Measurements from ENCODE around the gene PPARD. TPM values are rescaled to one million over a fixed set of nuclear protein-coding genes. Genes with fewer than 3 reads are reported as not detected.

The PPARD gene
- total RNA-seq, 6 experiments from 2014 or later = 5.2 to 18.8 (median 5.9) TPM

DNA sequence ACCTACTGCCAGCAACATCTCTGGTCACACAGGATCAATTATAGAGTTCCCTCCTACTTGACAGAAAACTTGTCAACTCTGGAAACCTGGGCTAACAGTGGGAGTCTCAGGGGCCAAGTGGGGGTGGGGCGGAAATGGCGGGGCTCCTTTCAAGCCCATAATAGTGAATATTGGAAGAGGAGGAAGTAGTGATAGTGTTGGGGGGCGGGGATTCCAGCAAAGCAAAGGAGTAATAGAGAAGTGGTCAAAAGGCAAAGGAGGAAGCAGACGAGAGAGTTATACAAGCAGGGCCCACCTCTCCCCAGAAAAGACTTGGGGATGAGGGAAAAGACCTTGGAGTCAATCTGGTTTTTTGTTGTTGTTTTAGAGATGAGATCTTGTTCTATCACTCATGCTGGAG is 42.7 kb upstream of the PPARD start:
- Histone ChIP-seq H3K4me3 (no peak overlapping the region), H3K27me3 (no peaks in the 10 kb centered on the region)

DNA sequence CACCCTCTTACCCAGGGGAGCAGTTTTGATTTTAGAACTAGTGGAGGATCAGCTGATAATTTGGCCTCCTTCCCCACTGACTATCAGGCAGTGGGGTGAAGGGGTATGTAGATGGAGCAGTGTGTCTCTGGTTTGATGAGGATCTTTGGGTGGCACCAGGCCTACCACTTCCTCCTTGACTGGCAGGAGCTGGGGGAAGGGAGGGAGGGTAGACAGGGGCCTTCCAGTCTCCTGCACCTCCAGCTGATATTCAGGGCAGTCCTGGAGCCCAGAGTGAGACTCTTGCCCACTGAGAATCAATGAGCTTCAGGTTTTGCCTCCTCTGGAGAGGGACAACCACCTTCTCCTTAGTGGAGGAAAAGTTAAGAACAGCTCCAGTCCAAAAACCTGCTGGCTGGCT is 41.5 kb upstream of the PPARD start:
- ATAC-seq (no peak), DNase-seq (no peak)
- Histone ChIP-seq H3K36me3 (no peaks in the 10 kb centered on the region), H3K27ac (peak overlapping the region in 1 of 3 donors; percentile 24), H3K9me3 (no peaks in the 10 kb centered on the region), H3K4me1 (no peaks in the 10 kb centered on the region), H3K27me3 (no peaks in the 10 kb centered on the region), H3K4me3 (no peak overlapping the region)
- intact Hi-C loops (cut with DNase I) = no loop called here
- TF ChIP-seq, protein P1, sequence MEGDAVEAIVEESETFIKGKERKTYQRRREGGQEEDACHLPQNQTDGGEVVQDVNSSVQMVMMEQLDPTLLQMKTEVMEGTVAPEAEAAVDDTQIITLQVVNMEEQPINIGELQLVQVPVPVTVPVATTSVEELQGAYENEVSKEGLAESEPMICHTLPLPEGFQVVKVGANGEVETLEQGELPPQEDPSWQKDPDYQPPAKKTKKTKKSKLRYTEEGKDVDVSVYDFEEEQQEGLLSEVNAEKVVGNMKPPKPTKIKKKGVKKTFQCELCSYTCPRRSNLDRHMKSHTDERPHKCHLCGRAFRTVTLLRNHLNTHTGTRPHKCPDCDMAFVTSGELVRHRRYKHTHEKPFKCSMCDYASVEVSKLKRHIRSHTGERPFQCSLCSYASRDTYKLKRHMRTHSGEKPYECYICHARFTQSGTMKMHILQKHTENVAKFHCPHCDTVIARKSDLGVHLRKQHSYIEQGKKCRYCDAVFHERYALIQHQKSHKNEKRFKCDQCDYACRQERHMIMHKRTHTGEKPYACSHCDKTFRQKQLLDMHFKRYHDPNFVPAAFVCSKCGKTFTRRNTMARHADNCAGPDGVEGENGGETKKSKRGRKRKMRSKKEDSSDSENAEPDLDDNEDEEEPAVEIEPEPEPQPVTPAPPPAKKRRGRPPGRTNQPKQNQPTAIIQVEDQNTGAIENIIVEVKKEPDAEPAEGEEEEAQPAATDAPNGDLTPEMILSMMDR (IDR thresholded peaks at IDR 0.05) = no peak
- TF ChIP-seq POLR2A (IDR thresholded peaks at IDR 0.05) = no peak

More for the DNA sequence above, 42.7 kb upstream of the PPARD start:
- Histone ChIP-seq H3K36me3 (peaks cover 0 to 10% (median 0%) of the 10 kb centered on the region in 4 donors), H3K27ac (peak overlapping the region in 2 of 3 donors; percentile 24 to 38), H3K4me1 (no peaks in the 10 kb centered on the region), H3K9me3 (no peaks in the 10 kb centered on the region)
- TF ChIP-seq, protein P1 (IDR thresholded peaks at IDR 0.05) = no peak
- TF ChIP-seq POLR2A (IDR thresholded peaks at IDR 0.05) = no peak
- WGBS (ENCODE audit: insufficient coverage, low coverage, low lambda C conversion rate, missing lambda C conversion rate) = 62% methylated on average over 4 of the region's 4 CpGs
- intact Hi-C loops (cut with DNase I) = no loop called here
- DNase-seq (no peak), ATAC-seq (peak in 2 of 4 donors; percentile 20 to 34)

DNA sequence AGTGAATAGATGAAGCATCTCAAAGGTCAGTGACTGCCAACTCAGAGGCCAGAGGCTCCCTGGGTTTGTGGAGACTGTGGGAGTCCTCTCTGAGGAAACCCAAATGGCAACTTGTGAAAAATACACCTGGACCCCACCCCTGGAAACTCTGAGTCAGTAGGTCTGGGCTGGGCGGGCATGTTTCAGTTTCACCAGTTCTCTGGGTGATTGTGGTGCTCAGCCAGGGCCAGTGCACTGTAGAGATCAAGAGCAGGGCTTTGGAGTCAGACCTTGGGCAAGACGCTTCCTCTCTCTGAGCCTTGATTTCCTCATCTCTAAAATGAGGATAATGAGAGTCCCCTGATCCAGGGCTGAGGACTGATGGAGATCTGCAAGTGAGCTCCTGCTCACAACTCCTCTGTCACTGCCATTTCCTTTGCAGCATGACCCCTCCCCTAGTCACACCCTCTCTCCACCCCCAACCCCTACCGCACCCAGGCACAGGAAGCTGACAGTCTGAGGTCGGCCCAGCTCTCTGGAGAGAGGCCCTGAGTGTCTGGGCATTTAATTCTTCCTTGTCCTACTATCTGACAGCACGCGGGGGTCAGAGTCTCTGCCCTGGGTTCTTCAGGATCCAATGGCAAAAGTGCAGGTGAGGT is 39.6 kb upstream of the PPARD start:
- ATAC-seq (peak; percentile 70 to 79 (median 74)), DNase-seq (peak in 1 of 3 donors; percentile 60)
- intact Hi-C loops (cut with DNase I) = no loop called here
- WGBS (ENCODE audit: insufficient coverage, low coverage, low lambda C conversion rate, missing lambda C conversion rate) = 40% methylated on average over 6 of the region's 6 CpGs
- no peaks in the 10 kb centered on the region for H3K4me1 ChIP-seq
- H3K36me3 ChIP-seq = no peaks in the 10 kb centered on the region
- H3K27me3 ChIP-seq = no peaks in the 10 kb centered on the region
- no peaks in the 10 kb centered on the region for H3K9me3 ChIP-seq
- no peak overlapping the region for H3K4me3 ChIP-seq
- TF ChIP-seq, protein P1 (IDR thresholded peaks at IDR 0.05) = no peak
- peak; percentile 22 for TF ChIP-seq POLR2A (IDR thresholded peaks at IDR 0.05)
- H3K27ac ChIP-seq = peak overlapping the region in 1 of 3 donors; percentile 41

DNA sequence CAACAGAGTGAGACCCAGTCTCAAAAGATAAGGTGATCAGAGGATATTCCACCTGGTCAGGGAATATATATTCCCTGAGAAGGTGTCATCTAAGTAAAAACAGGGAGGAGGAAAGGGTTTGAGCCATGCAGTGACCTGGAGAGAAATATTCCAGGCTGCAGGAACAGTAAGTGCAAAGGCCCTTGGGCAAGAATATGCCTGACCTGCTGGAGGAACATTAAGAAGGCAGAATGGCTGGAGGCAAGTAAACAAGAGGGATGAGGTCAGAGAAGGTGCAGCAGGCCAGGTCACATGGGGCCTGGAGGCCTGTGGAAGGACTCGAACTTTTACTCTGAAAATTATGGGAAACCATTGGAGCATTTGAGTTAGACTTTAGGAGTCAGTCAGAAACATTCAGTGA is 38.1 kb upstream of the PPARD start:
- H3K27ac ChIP-seq = no peak overlapping the region
- TF ChIP-seq, protein P1 (IDR thresholded peaks at IDR 0.05) = no peak
- TF ChIP-seq POLR2A (IDR thresholded peaks at IDR 0.05) = no peak
- no peaks in the 10 kb centered on the region for H3K4me1 ChIP-seq
- no peak overlapping the region for H3K4me3 ChIP-seq
- intact Hi-C loops (cut with DNase I) = no loop called here
- DNase-seq (no peak), ATAC-seq (no peak)
- 90% methylated on average over 1 of the region's 1 CpG for WGBS (ENCODE audit: insufficient coverage, low coverage, low lambda C conversion rate, missing lambda C conversion rate)
- no peaks in the 10 kb centered on the region for H3K36me3 ChIP-seq
- H3K9me3 ChIP-seq = no peaks in the 10 kb centered on the region
- no peaks in the 10 kb centered on the region for H3K27me3 ChIP-seq
